Measurements from ENCODE around the gene RMND5B.

DNA sequence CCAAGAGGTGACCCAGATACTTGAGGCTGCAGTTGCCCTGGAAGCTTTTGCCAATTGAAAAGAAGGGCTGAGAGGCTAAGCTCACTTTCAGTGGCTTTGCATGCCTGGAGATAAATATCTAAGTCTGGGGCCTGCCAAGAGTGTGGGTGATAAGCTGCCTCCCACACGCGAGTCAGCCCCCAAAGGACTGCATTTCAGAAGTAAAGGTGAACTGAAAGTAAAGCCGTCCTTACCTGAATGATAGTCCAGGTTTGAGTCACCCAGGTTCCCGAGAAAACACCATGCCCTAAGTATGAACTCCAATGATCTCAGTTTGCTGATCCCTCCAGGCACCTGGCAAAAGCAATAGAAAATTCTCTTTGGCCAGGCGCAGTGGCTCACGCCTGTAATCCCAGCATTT, 40.0 kb upstream of the RMND5B start:
- TF ChIP-seq, protein P1, sequence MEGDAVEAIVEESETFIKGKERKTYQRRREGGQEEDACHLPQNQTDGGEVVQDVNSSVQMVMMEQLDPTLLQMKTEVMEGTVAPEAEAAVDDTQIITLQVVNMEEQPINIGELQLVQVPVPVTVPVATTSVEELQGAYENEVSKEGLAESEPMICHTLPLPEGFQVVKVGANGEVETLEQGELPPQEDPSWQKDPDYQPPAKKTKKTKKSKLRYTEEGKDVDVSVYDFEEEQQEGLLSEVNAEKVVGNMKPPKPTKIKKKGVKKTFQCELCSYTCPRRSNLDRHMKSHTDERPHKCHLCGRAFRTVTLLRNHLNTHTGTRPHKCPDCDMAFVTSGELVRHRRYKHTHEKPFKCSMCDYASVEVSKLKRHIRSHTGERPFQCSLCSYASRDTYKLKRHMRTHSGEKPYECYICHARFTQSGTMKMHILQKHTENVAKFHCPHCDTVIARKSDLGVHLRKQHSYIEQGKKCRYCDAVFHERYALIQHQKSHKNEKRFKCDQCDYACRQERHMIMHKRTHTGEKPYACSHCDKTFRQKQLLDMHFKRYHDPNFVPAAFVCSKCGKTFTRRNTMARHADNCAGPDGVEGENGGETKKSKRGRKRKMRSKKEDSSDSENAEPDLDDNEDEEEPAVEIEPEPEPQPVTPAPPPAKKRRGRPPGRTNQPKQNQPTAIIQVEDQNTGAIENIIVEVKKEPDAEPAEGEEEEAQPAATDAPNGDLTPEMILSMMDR (IDR thresholded peaks at IDR 0.05): no peak
- TF ChIP-seq POLR2A (IDR thresholded peaks at IDR 0.05): no peak

All from right lobe of liver (tissue), 4 donors.